ELF-1 (cell line): ENCODE data around the gene LENEP.
"Not testable (repeated sequence)": the region's sequence is repeated elsewhere in the genome, so short reads cannot be mapped to it uniquely, and the experiment has no call there.

ENCODE experiments used
- DNase-seq: peaks from one replicate; pipeline ENCODE4 v3.0.0-alpha.2; 2016; ENCODE audit warnings: low read depth, low spot score

LENEP gene

GRCh38 chr1:154974808-154975408, 18.5 kb upstream of the LENEP start:
- DNase-seq: peak; percentile 98

- peak; percentile 53 for DNase-seq
These were observed 17.9 kb upstream of the LENEP start for GRCh38 chr1:154975409-154976059.

- not testable (repeated sequence) for DNase-seq
These were observed 15.6 kb upstream of the LENEP start for GRCh38 chr1:154977762-154978161.

GRCh38 chr1:154978360-154978759, 15.0 kb upstream of the LENEP start:
- DNase-seq: no peak

- DNase-seq: peak; percentile 58
These were observed 11.0 kb upstream of the LENEP start for GRCh38 chr1:154982341-154982740.

GRCh38 chr1:154982897-154983648, 10.3 kb upstream of the LENEP start, which contains the start of gene FLAD1:
Gene FLAD1 (plus strand): TSS chr1:154983344. CDS start chr1:154983695, 351 bp downstream.
- peak; percentile 100 for DNase-seq

- DNase-seq: peak; percentile 30
These were observed 9.5 kb upstream of the LENEP start for GRCh38 chr1:154983776-154984466.

- DNase-seq: not testable (repeated sequence)
These were observed 6.7 kb upstream of the LENEP start for GRCh38 chr1:154986736-154987135.

GRCh38 chr1:154987326-154987725, 6.1 kb upstream of the LENEP start:
- DNase-seq: no peak

GRCh38 chr1:154988058-154988954, 5.1 kb upstream of the LENEP start:
- no peak for DNase-seq

- DNase-seq: no peak
These were observed 4.1 kb upstream of the LENEP start for GRCh38 chr1:154989195-154989860.

GRCh38 chr1:154990276-154990675, 3.1 kb upstream of the LENEP start:
- no peak for DNase-seq

GRCh38 chr1:154992721-154993571, 440 bp upstream of the LENEP start:
- DNase-seq: peak; percentile 52

GRCh38 chr1:154994269-154994587, 842 bp downstream of the LENEP start:
- no peak for DNase-seq

GRCh38 chr1:154994591-154994990, 1.2 kb downstream of the LENEP start:
- no peak for DNase-seq

- DNase-seq: not testable (repeated sequence)
These were observed 2.1 kb downstream of the LENEP start for GRCh38 chr1:154995301-154995983.

GRCh38 chr1:154996966-154997701, 3.7 kb downstream of the LENEP start:
- DNase-seq: no peak

- DNase-seq: no peak
These were observed 4.9 kb downstream of the LENEP start for GRCh38 chr1:154998201-154998780.
